Dermis blood vessel endothelial cell (primary cell): ENCODE results near the gene DISP2. TPM values are rescaled to one million over a fixed set of nuclear protein-coding genes. Genes with fewer than 3 reads are reported as not detected.
A peak's percentile ranks its signal among the peaks of the same experiment; 100 is the strongest.

Experiments used
- DNase-seq: peaks from one replicate; pipeline ENCODE4 v3.0.0; 2010
- total RNA-seq: library from RNA; depleted of rRNA; stranded (reverse); fragments of >200 nt; gene quantifications from 2 replicates; pipeline ENCODE4 v1.2.3, GENCODE V29; 2014

Gene DISP2
- total RNA-seq, 1 donor from 2014 or later, result 0.17 TPM

GRCh38 chr15:40325700-40326099 lies 32.3 kb upstream of the DISP2 start:
- no peak for DNase-seq

DNA sequence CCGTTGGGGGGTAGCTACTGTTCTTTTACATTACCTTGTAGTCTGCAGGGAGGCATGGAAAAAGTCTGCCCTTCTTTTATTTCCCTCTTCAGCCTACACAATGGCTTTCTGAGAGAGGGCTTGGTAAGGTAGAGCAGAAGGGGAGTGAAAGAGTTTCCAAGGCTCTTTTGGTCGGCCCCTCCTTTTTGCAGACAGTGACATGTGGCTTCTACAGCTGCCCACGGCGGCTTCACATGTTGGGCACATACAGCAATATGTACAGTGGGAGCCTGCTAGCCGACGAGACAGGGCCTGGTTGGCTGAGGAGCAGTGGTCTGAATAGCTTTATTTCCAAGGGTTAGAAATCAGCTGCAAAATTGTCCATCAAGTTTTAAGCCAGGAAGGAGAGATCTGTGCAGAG lies 30.6 kb upstream of the DISP2 start:
- DNase-seq, result no peak

- DNase-seq, result peak; percentile 57
These were observed 29.8 kb upstream of the DISP2 start for GRCh38 chr15:40328176-40328575.

DNA sequence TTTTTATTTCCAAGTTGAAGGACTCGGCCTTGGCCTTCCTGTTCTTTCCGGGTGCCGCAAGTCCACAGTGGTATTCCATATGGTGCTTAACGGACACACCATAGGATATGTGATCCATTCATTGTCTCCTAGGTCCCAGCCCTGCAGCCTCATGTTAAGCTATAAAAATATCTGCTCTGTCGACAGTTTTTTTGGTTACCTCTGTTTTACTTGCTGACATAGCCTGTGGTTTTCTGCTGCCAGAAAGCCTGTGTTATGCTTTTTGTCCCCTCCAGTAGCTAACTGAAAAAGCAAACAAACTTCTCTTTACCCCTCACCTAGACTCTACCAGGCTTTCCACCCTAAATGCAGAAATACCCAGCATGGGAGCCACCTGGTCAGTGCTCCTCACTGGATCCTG lies 29.3 kb upstream of the DISP2 start:
- no peak for DNase-seq

DNA sequence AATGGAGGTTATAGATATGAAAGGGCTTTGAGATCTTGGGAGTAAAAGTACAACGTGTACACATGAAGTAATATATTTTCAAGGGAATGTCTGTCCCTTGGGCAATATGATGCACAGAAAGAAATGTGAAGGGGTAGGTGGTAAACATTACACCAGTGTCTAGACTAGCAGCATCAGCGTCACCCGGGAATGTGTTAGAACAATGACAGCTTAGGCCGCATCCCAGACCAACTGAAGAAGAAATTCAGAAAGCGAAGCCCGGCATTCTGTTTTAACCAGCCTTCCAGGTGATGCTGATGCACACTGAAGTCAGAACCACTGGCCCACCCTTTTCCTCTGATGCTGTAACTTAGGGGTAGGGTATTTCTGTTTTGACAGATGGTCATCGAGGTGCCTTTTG lies 28.2 kb upstream of the DISP2 start:
- DNase-seq, result no peak

- no peak for DNase-seq
These were observed 27.6 kb upstream of the DISP2 start for GRCh38 chr15:40330368-40330836.

- no peak for DNase-seq
These were observed 27.0 kb upstream of the DISP2 start for GRCh38 chr15:40331026-40331425.

DNA sequence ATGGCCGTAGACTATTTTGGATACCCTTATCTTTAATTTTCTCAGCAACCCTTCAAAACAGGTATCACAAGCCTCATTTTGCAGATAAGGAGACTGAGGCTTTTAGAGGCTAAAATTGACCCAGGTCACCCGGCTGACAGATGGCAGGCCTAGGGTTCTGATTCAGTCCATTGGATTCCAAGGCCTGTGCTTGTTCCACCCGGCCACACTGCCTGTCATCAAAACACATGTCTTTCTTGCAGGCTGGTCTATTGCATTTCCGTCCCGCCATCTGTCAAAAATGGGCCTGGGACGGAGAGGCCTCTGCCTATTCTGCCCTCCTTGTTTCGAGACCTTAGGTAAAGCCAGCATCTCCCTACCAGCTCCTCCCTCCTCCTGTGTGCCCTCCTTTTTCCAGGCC lies 26.4 kb upstream of the DISP2 start:
- no peak for DNase-seq

DNA sequence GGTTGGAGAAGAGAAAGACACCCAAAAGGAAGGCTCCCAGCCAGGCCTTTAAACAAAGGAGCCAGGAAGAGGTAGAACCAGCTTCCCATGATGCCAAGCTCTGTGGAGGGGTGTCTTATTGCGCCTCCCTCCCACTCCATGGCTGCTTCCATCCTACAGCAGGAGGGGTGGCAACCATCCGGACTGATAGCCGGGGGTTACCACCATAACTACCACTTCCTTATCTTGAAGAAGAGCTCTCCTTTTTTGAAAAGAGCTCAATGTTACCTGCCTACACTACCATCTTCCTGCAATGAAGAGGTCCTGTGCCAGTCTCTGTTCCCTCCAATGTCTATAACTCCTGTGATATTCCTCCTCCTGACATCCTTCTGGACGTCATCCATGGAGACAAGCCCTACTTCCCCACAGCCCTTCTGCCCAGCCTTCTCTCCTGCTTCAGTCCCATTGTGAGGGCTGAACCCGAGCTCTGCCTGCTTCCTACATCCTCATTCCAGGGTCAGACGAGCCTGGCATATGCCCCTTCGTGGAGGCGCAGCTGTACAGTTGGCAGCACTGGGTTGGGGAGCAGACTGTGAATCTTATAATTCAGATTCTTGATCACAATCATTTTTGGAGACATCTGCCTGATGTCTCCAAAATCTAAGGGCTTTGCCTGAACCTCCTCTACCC lies 25.8 kb upstream of the DISP2 start:
- DNase-seq, result no peak

GRCh38 chr15:40333922-40334492 lies 24.0 kb upstream of the DISP2 start:
- peak; percentile 93 for DNase-seq

- DNase-seq, result no peak
These were observed 23.5 kb upstream of the DISP2 start for GRCh38 chr15:40334541-40334940.

GRCh38 chr15:40334941-40335795 lies 22.9 kb upstream of the DISP2 start:
- DNase-seq, result no peak

GRCh38 chr15:40335938-40336743 lies 21.9 kb upstream of the DISP2 start:
- DNase-seq, result no peak

DNA sequence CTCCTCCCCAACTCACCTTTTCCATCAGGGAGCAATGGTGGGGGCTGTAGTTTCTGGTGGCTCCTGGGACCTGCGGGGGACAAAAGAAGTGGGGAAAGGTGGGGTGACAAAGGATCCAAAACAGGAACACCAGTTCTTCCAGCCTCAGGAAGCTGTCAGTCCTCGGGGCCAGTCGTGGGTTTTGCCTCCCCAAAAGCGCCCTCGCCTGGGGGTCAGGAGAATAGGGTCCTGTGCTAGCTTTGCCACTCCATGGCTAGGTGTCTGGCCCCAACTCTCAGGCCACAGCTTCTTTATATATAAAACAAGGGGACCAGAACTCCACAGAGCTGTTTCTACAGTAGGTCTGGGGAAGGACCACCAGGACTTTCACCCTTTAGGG lies 21.3 kb upstream of the DISP2 start:
- DNase-seq, result peak; percentile 20

DNA sequence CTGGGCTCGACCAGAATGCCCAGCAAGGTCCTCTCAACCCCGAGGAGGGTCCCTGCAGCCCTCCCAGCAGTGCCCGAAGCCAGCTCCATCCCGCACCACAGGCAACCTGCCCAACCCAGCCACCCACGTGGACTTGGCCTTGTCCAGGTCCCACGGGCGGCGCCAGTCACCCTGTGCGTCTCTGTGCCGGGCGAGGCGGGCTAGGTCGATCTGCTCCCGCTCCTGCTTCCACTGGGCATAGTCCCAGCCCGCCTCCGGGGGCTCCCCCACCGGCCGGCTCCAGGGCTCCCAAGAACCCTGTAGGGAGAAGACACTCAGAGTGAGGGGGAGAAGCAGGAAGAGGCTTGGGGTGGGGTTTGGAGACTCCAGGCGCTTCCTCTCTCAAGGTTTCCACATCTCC lies 20.4 kb upstream of the DISP2 start:
- DNase-seq, result no peak

DNA sequence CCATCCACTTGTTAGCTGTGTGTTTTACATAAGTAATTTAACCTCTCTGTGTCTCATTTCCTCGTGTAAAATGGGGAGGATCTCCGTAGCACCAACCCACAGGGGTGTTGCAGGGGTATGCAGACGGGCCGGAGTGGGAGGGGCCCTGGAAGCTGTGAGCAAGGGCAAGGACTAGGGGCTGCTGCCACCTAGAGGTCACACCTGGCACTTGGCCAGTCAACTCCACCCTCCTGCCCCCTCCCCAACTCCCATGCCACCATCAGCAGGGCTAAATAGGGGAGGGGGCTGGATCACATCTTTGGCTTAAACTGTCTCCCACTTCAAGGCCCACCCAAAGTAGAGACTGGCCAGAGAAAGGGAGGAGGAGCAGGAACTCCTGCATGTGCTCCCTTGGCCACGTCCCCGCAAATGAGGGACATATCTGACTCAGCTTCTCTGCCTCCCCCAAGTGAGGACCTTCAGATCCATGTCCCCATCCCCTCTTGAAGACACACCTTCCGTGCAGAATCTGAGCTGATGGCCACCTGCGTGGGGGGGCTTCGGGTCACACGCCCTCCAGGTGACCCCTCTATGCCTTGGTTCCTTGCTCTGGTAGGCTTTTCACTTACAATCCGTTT lies 19.9 kb upstream of the DISP2 start:
- DNase-seq, result peak; percentile 88

GRCh38 chr15:40338921-40339620 lies 18.9 kb upstream of the DISP2 start:
- peak; percentile 56 for DNase-seq

DNA sequence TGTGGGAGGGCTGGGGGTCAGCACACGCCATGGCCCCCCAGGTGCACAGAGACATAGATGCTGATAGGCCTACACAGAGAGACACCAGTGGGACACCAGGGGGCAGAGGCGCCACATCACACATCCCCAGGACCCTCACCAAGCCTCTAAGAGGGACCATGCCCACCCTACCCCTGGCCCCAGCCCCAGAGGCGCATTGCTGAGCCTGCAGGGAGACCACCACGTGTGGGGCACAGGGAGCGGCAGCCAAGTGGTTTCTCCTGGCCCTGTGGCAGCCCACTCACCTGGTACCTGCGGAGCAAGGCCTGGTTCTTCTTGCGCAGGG lies 18.4 kb upstream of the DISP2 start:
- DNase-seq, result peak; percentile 26

GRCh38 chr15:40340038-40340739 lies 17.8 kb upstream of the DISP2 start:
- peak; percentile 65 for DNase-seq

DNA sequence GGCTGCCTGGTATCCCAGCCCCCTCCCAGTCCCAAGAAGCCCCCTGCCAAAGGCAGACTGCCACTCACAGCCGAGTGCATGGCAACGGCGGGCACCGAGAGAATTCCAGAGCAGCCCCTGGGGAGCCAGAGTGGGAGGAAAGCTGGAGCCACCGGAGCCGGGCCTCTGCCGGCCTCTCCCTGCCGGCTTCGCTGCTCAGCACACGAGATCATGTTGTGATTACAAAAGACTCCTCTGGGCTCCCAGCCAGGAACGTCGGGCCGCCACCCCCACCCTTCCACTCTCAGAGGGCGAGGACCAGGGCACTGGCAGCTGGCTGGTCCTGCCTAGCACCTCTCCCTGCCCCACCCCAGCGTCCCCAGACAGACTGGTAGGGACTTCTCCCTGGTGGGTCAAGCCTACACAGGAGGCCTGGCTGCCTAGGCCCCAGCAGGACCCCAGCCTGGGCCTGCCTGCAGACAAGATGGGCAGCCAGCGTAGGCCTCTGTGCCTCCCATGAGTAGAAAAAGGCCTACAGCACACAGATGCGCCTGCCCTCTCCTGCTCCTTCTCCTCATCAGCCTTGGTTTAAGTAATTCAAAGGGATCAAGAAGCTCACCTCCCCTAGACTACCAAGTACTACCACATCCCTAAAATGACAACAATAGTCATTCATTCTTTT lies 17.1 kb upstream of the DISP2 start, which contains the start of gene CCDC9B:
Gene CCDC9B, minus strand, starts transcription at position 200 of the 661 bp plus-strand sequence. Its CDS starts 120 bp downstream, at position 80.
- peak; percentile 89 for DNase-seq
